Spleen (tissue), 7 donors: ENCODE measurements around the gene GLYR1.

Experiments used
- POLR2A ChIP-seq, 3 donors: fragments of 450-650 bp; IDR thresholded peaks; one replicate each; pipeline ENCODE4 v1.5.1; 2017; ENCODE audit warnings: antibody characterized with exemption in 3 of 3, mild to moderate bottlenecking in 1 of 3
- POLR2AphosphoS5 ChIP-seq, 3 donors: sonication (generic); formaldehyde crosslinking; IDR thresholded peaks; one replicate each; pipeline ENCODE4 v1.5.1; 2017; ENCODE audit warnings: antibody characterized with exemption in 3 of 3
- TF ChIP-seq, protein P1 (sequence below), 11 experiments: fragments of 200-600 bp in 7 of 11; fragments of 450-650 bp in 4 of 11; sonication (generic) in 4 of 11; IDR thresholded peaks in 8 of 11; conservative IDR thresholded peaks in 3 of 11; 1 replicate in 7 of 11; 2 replicates in 4 of 11; pipeline versions ENCODE4 v1.4.0 to v1.8.0; 2016 to 2021; ENCODE audit warnings: antibody characterized with exemption in 11 of 11, inconsistent platforms in 4 of 11, mild to moderate bottlenecking in 1 of 11
- donor health status: DM: no; HTN: no; CAD: no; lungs with moderate emphysema.
- donor health status: DM: no; HTN: no; CAD: no.
- donor health status: DM: no; HTN: no; CAD: no.

DNA sequence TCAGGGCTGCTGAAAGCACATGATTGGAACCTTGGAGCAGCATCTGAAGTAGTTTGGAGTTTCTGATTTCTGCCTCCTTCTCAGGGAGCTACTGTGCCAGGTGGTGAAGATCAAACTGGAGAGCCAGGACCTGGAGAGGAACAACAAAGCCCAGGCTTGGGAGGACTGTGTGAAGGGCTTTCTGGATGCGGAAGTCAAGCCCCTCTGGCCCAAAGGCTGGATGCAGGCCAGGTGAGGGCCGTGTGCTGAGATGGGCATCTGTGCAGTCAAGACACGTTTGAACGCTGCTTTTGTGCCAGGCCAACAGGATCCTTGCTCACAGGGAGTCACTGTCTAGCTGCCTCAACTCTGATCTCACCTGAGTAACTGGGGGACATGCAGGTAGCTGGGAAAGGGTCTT lies 24.0 kb upstream of the GLYR1 start:
- TF ChIP-seq, protein P1, sequence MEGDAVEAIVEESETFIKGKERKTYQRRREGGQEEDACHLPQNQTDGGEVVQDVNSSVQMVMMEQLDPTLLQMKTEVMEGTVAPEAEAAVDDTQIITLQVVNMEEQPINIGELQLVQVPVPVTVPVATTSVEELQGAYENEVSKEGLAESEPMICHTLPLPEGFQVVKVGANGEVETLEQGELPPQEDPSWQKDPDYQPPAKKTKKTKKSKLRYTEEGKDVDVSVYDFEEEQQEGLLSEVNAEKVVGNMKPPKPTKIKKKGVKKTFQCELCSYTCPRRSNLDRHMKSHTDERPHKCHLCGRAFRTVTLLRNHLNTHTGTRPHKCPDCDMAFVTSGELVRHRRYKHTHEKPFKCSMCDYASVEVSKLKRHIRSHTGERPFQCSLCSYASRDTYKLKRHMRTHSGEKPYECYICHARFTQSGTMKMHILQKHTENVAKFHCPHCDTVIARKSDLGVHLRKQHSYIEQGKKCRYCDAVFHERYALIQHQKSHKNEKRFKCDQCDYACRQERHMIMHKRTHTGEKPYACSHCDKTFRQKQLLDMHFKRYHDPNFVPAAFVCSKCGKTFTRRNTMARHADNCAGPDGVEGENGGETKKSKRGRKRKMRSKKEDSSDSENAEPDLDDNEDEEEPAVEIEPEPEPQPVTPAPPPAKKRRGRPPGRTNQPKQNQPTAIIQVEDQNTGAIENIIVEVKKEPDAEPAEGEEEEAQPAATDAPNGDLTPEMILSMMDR (IDR thresholded peaks at IDR 0.05 in 8 of 11, conservative IDR thresholded peaks at IDR 0.05 in 3 of 11), result no peak
- TF ChIP-seq POLR2A (IDR thresholded peaks at IDR 0.05) (no peak), POLR2AphosphoS5 (IDR thresholded peaks at IDR 0.05) (no peak)
